ENCODE measurements around the gene RALGPS1. TPM values are rescaled to one million over a fixed set of nuclear protein-coding genes. Genes with fewer than 3 reads are reported as not detected.

RALGPS1 gene
- polyA plus RNA-seq, 1 of the 3 experiments (the other 2 are of a cell fraction) = 3.9 TPM

DNA sequence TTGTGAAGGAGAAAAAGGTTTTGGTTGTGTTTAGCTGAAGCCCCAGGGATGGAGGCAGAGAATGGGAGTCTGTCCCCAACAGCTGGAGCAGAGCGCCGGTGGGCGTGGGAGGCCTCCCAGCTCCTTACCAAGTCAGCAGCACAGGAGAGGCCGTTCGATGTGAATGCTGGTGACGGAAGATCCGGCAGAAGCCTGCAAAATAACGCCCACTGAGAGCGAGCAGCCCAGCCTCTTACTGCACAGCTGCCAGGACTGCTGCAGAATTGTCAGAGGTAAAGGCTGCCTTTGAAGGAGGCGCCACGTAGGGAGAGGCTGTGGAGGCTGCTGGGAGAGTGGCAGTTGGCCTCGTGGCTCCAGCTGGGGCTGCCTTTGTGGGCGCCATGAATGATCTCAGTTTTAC lies 181.6 kb downstream of the RALGPS1 start (continued):
- TF ChIP-seq CHD2 (IDR thresholded peaks at IDR 0.05; ENCODE audit: low read length, partially characterized antibody) = no peak

GRCh38 chr9:127097683-127098082 lies 183.1 kb downstream of the RALGPS1 start:
- ChIA-PET CTCF (interaction anchor here (0.9 to 1.4 kb wide), 3 partner anchors 16 to 27 kb away, joined by 3 read pairs; no protein-coding TSS in a partner anchor), POLR2A (no interaction called here)
- H2AFZ ChIP-seq (ENCODE audit: low read depth) = no peak overlapping the region
- H3K36me3 ChIP-seq (replicated peaks in 1 of 2; ENCODE audit: control insufficient read depth in 1 of 2, insufficient read depth in 2 of 2, low read length in 1 of 2) = peaks cover 0 to 7% of the 10 kb centered on the region in 2 experiments
- no peaks in the 10 kb centered on the region for H3K9me3 ChIP-seq
- DNase-seq = no peak
- no peak overlapping the region for H3K4me3 ChIP-seq (ENCODE audit: low read depth in 2 of 2, low read length in 1 of 2)
- WGBS (ENCODE audit: low lambda C conversion rate) = 91% methylated on average over 5 of the region's 5 CpGs
- no peak overlapping the region for H3K4me2 ChIP-seq
- TF ChIP-seq RCOR1 (IDR thresholded peaks at IDR 0.05; ENCODE audit: low read length) = no peak
- TF ChIP-seq NRF1 (IDR thresholded peaks at IDR 0.05; ENCODE audit: low read depth, low read length) = no peak
- no peak for TF ChIP-seq NFIC (IDR thresholded peaks at IDR 0.05; ENCODE audit: borderline replicate concordance)
- no peak for TF ChIP-seq GABPA (IDR thresholded peaks at IDR 0.05; ENCODE audit: low read depth)
- no peak for TF ChIP-seq SMC3 (IDR thresholded peaks at IDR 0.05; ENCODE audit: low read depth, low read length)
- TF ChIP-seq FOXM1 (IDR thresholded peaks at IDR 0.05; ENCODE audit: low read depth) = no peak
- no peak for TF ChIP-seq YY1 (IDR thresholded peaks at IDR 0.05; ENCODE audit: low read depth)
- no peak for TF ChIP-seq MAX (IDR thresholded peaks at IDR 0.05; ENCODE audit: low read depth)
- no peak for TF ChIP-seq CHD2 (IDR thresholded peaks at IDR 0.05; ENCODE audit: low read length, partially characterized antibody)
- TF ChIP-seq, protein P1, sequence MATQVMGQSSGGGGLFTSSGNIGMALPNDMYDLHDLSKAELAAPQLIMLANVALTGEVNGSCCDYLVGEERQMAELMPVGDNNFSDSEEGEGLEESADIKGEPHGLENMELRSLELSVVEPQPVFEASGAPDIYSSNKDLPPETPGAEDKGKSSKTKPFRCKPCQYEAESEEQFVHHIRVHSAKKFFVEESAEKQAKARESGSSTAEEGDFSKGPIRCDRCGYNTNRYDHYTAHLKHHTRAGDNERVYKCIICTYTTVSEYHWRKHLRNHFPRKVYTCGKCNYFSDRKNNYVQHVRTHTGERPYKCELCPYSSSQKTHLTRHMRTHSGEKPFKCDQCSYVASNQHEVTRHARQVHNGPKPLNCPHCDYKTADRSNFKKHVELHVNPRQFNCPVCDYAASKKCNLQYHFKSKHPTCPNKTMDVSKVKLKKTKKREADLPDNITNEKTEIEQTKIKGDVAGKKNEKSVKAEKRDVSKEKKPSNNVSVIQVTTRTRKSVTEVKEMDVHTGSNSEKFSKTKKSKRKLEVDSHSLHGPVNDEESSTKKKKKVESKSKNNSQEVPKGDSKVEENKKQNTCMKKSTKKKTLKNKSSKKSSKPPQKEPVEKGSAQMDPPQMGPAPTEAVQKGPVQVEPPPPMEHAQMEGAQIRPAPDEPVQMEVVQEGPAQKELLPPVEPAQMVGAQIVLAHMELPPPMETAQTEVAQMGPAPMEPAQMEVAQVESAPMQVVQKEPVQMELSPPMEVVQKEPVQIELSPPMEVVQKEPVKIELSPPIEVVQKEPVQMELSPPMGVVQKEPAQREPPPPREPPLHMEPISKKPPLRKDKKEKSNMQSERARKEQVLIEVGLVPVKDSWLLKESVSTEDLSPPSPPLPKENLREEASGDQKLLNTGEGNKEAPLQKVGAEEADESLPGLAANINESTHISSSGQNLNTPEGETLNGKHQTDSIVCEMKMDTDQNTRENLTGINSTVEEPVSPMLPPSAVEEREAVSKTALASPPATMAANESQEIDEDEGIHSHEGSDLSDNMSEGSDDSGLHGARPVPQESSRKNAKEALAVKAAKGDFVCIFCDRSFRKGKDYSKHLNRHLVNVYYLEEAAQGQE (IDR thresholded peaks at IDR 0.05; ENCODE audit: low read depth, low read length) = no peak
- no peak for TF ChIP-seq GATA2 (CRISPR knock-in tag; IDR thresholded peaks at IDR 0.05)
- peaks cover 0 to 4% of the 10 kb centered on the region in 2 experiments; a peak in 1 of 4 replicates for H3K4me1 ChIP-seq (ENCODE audit: control insufficient read depth in 1 of 2, insufficient read depth in 2 of 2, low read depth in 1 of 2, low read length in 1 of 2)
- no peak overlapping the region for H3K9ac ChIP-seq
- no peak overlapping the region for H3K27ac ChIP-seq (ENCODE audit: low read depth in 2 of 2, low read length in 1 of 2)
- H3K27me3 ChIP-seq (ENCODE audit: insufficient read depth) = no peaks in the 10 kb centered on the region
- H3K79me2 ChIP-seq (ENCODE audit: insufficient read depth) = no peaks in the 10 kb centered on the region
- H3K9me2 ChIP-seq = no peaks in the 10 kb centered on the region
- H3F3A ChIP-seq (replicated peaks; ENCODE audit: insufficient read depth) = no peaks in the 10 kb centered on the region
- no peaks in the 10 kb centered on the region for H4K20me1 ChIP-seq (ENCODE audit: insufficient read depth)

- H3K79me2 ChIP-seq (ENCODE audit: insufficient read depth) = no peaks in the 10 kb centered on the region
- no peaks in the 10 kb centered on the region for H3F3A ChIP-seq (replicated peaks; ENCODE audit: insufficient read depth)
- TF ChIP-seq MXI1 (IDR thresholded peaks at IDR 0.05; ENCODE audit: low read depth, low read length) (no peak), FOXJ3 (CRISPR knock-in tag; IDR thresholded peaks at IDR 0.05) (no peak), RXRA (IDR thresholded peaks at IDR 0.05; ENCODE audit: borderline replicate concordance, low read depth) (no peak), GABPA (IDR thresholded peaks at IDR 0.05; ENCODE audit: low read depth) (no peak), SIN3A (IDR thresholded peaks at IDR 0.05; ENCODE audit: borderline replicate concordance, low read depth, low read length) (no peak), FOSL2 (IDR thresholded peaks at IDR 0.05; ENCODE audit: borderline replicate concordance, low read depth) (no peak), SMC3 (IDR thresholded peaks at IDR 0.05; ENCODE audit: low read depth, low read length) (no peak), MEF2A (IDR thresholded peaks at IDR 0.05; ENCODE audit: borderline replicate concordance, low read depth) (no peak), MAX (IDR thresholded peaks at IDR 0.05; ENCODE audit: low read depth) (no peak), NFIC (IDR thresholded peaks at IDR 0.05; ENCODE audit: borderline replicate concordance) (no peak)
- TF ChIP-seq, protein P2, sequence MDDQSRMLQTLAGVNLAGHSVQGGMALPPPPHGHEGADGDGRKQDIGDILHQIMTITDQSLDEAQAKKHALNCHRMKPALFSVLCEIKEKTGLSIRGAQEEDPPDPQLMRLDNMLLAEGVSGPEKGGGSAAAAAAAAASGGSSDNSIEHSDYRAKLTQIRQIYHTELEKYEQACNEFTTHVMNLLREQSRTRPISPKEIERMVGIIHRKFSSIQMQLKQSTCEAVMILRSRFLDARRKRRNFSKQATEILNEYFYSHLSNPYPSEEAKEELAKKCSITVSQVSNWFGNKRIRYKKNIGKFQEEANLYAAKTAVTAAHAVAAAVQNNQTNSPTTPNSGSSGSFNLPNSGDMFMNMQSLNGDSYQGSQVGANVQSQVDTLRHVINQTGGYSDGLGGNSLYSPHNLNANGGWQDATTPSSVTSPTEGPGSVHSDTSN (IDR thresholded peaks at IDR 0.05) = no peak
- no peak for DNase-seq
- H3K36me3 ChIP-seq (replicated peaks in 1 of 2; ENCODE audit: control insufficient read depth in 1 of 2, insufficient read depth in 2 of 2, low read length in 1 of 2) = peaks cover 0 to 7% of the 10 kb centered on the region in 2 experiments
- ChIA-PET POLR2A (no interaction called here), CTCF (interaction anchor here (1.4 kb wide), 1 partner anchor 17 kb away, joined by 3 read pairs; no protein-coding TSS in a partner anchor)
- H3K4me2 ChIP-seq = no peak overlapping the region
- H3K27me3 ChIP-seq (ENCODE audit: insufficient read depth) = no peaks in the 10 kb centered on the region
- no peak overlapping the region for H3K27ac ChIP-seq (ENCODE audit: low read depth in 2 of 2, low read length in 1 of 2)
- H3K9me3 ChIP-seq = no peaks in the 10 kb centered on the region
- H3K4me3 ChIP-seq (ENCODE audit: low read depth in 2 of 2, low read length in 1 of 2) = no peak overlapping the region
- WGBS (ENCODE audit: low lambda C conversion rate) = 94% methylated on average over 4 of the region's 7 CpGs
- no peaks in the 10 kb centered on the region for H3K9me2 ChIP-seq
- peaks cover 0 to 9% of the 10 kb centered on the region in 2 experiments; a peak in 1 of 4 replicates for H3K4me1 ChIP-seq (ENCODE audit: control insufficient read depth in 1 of 2, insufficient read depth in 2 of 2, low read depth in 1 of 2, low read length in 1 of 2)
- H4K20me1 ChIP-seq (ENCODE audit: insufficient read depth) = no peaks in the 10 kb centered on the region
- no peak overlapping the region for H3K9ac ChIP-seq
- H2AFZ ChIP-seq (ENCODE audit: low read depth) = no peak overlapping the region
These were observed 184.5 kb downstream of the RALGPS1 start for GRCh38 chr9:127098916-127099553.
